SU-DHL-6 (cell line): ENCODE results near the gene SLC17A9.

Experiments
- H2AFZ ChIP-seq: fragments of 200-600 bp; sonication (generic); 2 replicates; pipeline ENCODE4 v1.6.1; 2014; ENCODE audit warnings: low read depth, mild to moderate bottlenecking, moderate library complexity, mixed read lengths, antibody characterized with exemption, low read length; ENCODE audit not compliant: severe bottlenecking
- H3F3A ChIP-seq: fragments of 200-600 bp; shearing (Covaris generic); 2 replicates; pipeline ENCODE4 v1.6.0; 2016; ENCODE audit warnings: antibody characterized with exemption, mild to moderate bottlenecking; ENCODE audit not compliant: insufficient read depth
- H3K27ac ChIP-seq: fragments of 200-600 bp; sonication (generic); 2 replicates; pipeline ENCODE4 v1.5.1; 2016; ENCODE audit warnings: low read depth, mild to moderate bottlenecking, low read length, moderate library complexity, mixed read lengths
- H3K27me3 ChIP-seq: fragments of 200-600 bp; sonication (generic), shearing (Covaris generic); 2 replicates; pipeline ENCODE4 v1.6.0; 2014; ENCODE audit warnings: mild to moderate bottlenecking, low read length
- H3K36me3 ChIP-seq: fragments of 200-600 bp; sonication (generic); 2 replicates; pipeline ENCODE4 v1.6.1; 2014; ENCODE audit warnings: mild to moderate bottlenecking, low read length, mixed read lengths
- H3K4me2 ChIP-seq: fragments of 300-600, 200-600 bp; shearing (Covaris generic), sonication (generic); 2 replicates; pipeline ENCODE4 v1.6.0; 2014; ENCODE audit warnings: low read length, low read depth, mild to moderate bottlenecking; ENCODE audit not compliant: poor library complexity, severe bottlenecking
- H3K4me3 ChIP-seq: fragments of 200-600 bp; sonication (generic); 2 replicates; pipeline ENCODE4 v1.5.1; 2014; ENCODE audit warnings: antibody characterized with exemption, low read length, mild to moderate bottlenecking, mixed read lengths; ENCODE audit not compliant: insufficient read depth, poor library complexity, severe bottlenecking
- H3K79me2 ChIP-seq: fragments of 200-600 bp; sonication (generic); 2 replicates; pipeline ENCODE4 v1.6.1; 2014; ENCODE audit warnings: mild to moderate bottlenecking, low read length, moderate library complexity; ENCODE audit not compliant: insufficient read depth
- H3K9ac ChIP-seq: fragments of 200-600 bp; sonication (generic); 2 replicates; pipeline ENCODE4 v1.7.0; 2014; ENCODE audit warnings: mild to moderate bottlenecking, low read length
- H3K9me2 ChIP-seq: fragments of 200-600 bp; sonication (generic); replicated peaks from 2 replicates; pipeline ENCODE4 v1.6.1; 2014; ENCODE audit warnings: low read length; ENCODE audit not compliant: insufficient read depth
- H3K9me3 ChIP-seq: fragments of 200-600 bp; sonication (generic); 2 replicates; pipeline ENCODE4 v1.6.1; 2014; ENCODE audit warnings: low read length, mixed read lengths; ENCODE audit not compliant: insufficient read depth
- H4K20me1 ChIP-seq: fragments of 200-600 bp; sonication (generic); 2 replicates; pipeline ENCODE4 v1.6.1; 2014; ENCODE audit warnings: low read depth, mild to moderate bottlenecking, antibody characterized with exemption, low read length, moderate library complexity, mixed read lengths
- EZH2phosphoT487 ChIP-seq: fragments of 200-600 bp; sonication (generic), shearing (Covaris generic); conservative IDR thresholded peaks from 2 replicates; pipeline ENCODE4 v1.6.1; 2018; ENCODE audit warnings: mild to moderate bottlenecking, antibody characterized with exemption, low read length, moderate library complexity, mixed read lengths
- TF ChIP-seq, protein P1 (sequence below): fragments of 200-600 bp; sonication (generic); IDR thresholded peaks from one replicate; pipeline ENCODE4 v1.5.1; 2017; ENCODE audit warnings: antibody characterized with exemption, mild to moderate bottlenecking, low read length, moderate library complexity; ENCODE audit not compliant: insufficient read depth, poor library complexity, severe bottlenecking

SLC17A9 gene

DNA sequence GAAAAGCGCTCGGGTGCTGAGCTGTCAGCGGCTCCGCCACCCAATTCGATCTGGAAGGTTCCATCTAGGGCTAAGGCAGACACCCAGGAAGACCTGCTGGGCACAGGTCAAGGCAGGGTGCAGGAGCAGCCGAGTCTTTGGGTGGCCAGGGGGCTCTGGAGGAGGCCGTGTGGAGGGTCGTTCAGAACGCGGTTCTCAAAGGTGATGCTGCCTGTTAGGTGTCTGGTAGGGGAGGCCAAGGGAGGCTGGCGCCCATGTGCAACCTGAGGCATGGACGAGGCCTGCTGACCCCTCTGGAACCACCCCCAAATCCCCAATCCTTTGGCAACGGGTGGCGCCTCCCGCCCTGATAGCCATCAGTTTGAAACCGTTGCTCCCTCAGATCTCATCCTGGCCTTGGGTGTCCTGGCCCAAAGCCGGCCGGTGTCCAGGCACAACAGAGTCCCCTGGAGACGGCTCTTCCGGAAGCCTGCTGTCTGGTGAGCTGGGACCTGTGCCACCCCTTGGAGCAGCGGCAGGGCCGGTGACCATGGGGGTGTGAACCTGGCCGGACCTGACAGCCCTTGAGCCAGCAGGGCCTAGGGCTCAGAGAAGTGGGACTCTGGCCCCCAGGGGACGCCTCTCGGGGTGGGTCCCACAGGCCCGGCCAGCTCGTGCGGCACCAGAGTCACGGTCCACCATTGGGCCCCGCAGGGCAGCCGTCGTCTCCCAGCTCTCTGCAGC lies 10.5 kb downstream of the SLC17A9 start:
- TF ChIP-seq EZH2phosphoT487 = no peak
- TF ChIP-seq, protein P1, sequence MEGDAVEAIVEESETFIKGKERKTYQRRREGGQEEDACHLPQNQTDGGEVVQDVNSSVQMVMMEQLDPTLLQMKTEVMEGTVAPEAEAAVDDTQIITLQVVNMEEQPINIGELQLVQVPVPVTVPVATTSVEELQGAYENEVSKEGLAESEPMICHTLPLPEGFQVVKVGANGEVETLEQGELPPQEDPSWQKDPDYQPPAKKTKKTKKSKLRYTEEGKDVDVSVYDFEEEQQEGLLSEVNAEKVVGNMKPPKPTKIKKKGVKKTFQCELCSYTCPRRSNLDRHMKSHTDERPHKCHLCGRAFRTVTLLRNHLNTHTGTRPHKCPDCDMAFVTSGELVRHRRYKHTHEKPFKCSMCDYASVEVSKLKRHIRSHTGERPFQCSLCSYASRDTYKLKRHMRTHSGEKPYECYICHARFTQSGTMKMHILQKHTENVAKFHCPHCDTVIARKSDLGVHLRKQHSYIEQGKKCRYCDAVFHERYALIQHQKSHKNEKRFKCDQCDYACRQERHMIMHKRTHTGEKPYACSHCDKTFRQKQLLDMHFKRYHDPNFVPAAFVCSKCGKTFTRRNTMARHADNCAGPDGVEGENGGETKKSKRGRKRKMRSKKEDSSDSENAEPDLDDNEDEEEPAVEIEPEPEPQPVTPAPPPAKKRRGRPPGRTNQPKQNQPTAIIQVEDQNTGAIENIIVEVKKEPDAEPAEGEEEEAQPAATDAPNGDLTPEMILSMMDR = no peak
- Histone ChIP-seq H3K9ac (no peak overlapping the region), H3K27ac (no peak overlapping the region), H3K79me2 (no peaks in the 10 kb centered on the region), H3K36me3 (no peaks in the 10 kb centered on the region), H3K9me2 (no peaks in the 10 kb centered on the region), H3K4me2 (no peak overlapping the region), H3K27me3 (no peaks in the 10 kb centered on the region), H3K9me3 (no peaks in the 10 kb centered on the region), H3K4me3 (no peak overlapping the region), H4K20me1 (no peaks in the 10 kb centered on the region), H3F3A (no peaks in the 10 kb centered on the region), H2AFZ (no peak overlapping the region)

DNA sequence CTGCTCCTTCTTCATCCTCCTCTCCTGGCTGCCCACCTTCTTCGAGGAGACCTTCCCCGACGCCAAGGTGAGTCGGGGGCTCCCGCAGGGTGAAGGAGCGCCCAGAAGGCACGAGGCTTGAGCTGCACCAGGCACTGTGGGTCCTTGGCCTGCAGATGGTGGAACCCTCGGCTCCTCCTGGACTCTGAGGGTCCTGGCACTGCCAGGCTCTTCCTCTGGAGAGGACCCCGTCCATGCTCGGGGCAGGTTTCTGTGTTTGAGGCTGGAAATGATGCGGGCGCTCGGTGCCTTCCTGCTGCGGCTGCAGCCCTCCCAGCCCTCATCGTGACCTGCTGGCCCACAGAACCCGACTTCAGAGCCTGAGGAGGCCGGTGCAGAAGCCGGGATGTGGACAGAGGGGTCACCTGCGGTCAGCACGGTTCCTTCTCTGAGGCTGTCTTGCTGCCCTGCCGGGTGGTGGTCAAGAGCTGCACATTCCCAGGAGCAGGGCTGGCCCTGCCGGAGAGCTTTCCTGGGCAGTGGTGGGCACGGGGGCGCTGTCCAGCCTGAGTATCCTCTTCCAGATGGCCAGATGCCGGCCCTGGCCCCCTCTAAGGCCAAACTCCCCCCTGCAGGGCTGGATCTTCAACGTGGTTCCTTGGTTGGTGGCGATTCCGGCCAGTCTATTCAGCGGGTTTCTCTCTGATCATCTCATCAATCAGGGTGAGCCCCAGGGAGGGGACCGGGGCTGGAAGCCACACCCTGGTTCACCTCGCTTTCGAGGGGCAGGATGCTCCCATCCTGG lies 11.3 kb downstream of the SLC17A9 start:
- Histone ChIP-seq H3K27ac (no peak overlapping the region), H3K27me3 (no peaks in the 10 kb centered on the region), H3K9me2 (no peaks in the 10 kb centered on the region), H3K79me2 (no peaks in the 10 kb centered on the region), H2AFZ (no peak overlapping the region), H4K20me1 (no peaks in the 10 kb centered on the region), H3K4me3 (no peak overlapping the region), H3F3A (no peaks in the 10 kb centered on the region), H3K4me2 (no peak overlapping the region), H3K9me3 (no peaks in the 10 kb centered on the region), H3K36me3 (no peaks in the 10 kb centered on the region), H3K9ac (no peak overlapping the region)
- TF ChIP-seq, protein P1 = no peak
- no peak for TF ChIP-seq EZH2phosphoT487

DNA sequence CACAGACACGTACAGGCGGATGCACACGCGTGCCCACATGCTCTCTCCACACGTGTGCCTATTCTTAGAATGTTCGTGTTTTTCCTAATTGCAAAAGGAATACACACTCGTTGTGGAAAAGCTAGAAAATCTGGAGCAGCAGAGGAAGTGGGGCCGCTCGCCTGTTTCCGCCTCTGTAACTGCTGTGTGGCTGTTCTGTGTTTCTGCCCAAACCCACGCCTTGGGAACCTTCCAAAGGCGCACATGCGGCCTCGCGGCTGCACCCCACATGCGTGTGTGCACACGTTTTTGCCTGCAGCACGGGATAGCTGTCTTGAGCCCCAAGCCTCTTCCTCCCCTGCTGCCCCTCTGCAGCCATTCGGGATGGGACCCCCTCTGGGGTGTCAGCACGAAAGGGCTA lies 12.2 kb downstream of the SLC17A9 start:
- H3K36me3 ChIP-seq = no peaks in the 10 kb centered on the region
- no peaks in the 10 kb centered on the region for H3K9me2 ChIP-seq
- H4K20me1 ChIP-seq = no peaks in the 10 kb centered on the region
- H3K27ac ChIP-seq = no peak overlapping the region
- no peak overlapping the region for H3K4me2 ChIP-seq
- no peaks in the 10 kb centered on the region for H3F3A ChIP-seq
- H3K79me2 ChIP-seq = no peaks in the 10 kb centered on the region
- no peak overlapping the region for H2AFZ ChIP-seq
- no peak overlapping the region for H3K4me3 ChIP-seq
- TF ChIP-seq, protein P1 = no peak
- TF ChIP-seq EZH2phosphoT487 = no peak
- H3K9me3 ChIP-seq = no peaks in the 10 kb centered on the region
- no peak overlapping the region for H3K9ac ChIP-seq
- H3K27me3 ChIP-seq = no peaks in the 10 kb centered on the region
